Ovary (tissue), 3 donors: Measurements from ENCODE around the gene MAP3K2.

Source experiments
- POLR2A ChIP-seq: fragments of 450-650 bp; IDR thresholded peaks from one replicate; pipeline ENCODE4 v1.6.1; 2017; ENCODE audit warnings: antibody characterized with exemption, mild to moderate bottlenecking, moderate library complexity
- TF ChIP-seq, protein P1 (sequence below), 3 donors: fragments of 450-650 bp in 2 of 3; fragments of 200-600 bp in 1 of 3; IDR thresholded peaks; one replicate each; pipeline versions ENCODE4 v1.5.1 to v1.8.0; 2016 to 2022; ENCODE audit warnings: antibody characterized with exemption in 3 of 3, mild to moderate bottlenecking in 1 of 3
- donor health status: DM: no; HTN: no; CAD: no.

DNA sequence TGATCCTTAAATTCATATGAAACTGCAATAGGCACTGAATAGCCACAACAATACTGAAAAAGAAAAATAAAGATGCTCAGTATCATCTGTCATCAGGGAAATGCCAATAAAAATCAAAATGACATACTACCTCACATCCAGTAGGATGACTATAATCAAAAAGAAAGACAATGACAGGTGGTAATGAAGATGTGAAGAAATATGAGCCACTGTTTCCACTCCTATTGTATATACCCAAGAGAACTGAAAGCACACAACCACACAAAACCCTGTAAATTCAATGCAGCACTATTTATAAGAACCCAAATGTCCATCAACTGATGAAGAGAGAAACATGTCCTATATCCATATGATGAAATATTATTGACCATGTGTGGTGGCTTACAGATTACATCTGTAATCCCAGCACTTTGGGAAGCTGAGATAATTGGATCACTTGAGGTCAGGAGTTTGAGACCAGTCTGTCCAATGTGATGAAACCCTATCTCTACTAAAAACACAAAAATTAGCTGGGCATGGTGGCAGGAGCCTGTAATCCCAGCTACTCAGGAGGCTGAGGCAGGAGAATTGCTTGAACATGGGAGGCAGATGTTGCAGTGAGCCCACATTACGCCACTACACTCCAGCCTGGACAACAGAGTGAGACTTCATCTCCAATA lies 39.9 kb downstream of the MAP3K2 start:
- TF ChIP-seq, protein P1, sequence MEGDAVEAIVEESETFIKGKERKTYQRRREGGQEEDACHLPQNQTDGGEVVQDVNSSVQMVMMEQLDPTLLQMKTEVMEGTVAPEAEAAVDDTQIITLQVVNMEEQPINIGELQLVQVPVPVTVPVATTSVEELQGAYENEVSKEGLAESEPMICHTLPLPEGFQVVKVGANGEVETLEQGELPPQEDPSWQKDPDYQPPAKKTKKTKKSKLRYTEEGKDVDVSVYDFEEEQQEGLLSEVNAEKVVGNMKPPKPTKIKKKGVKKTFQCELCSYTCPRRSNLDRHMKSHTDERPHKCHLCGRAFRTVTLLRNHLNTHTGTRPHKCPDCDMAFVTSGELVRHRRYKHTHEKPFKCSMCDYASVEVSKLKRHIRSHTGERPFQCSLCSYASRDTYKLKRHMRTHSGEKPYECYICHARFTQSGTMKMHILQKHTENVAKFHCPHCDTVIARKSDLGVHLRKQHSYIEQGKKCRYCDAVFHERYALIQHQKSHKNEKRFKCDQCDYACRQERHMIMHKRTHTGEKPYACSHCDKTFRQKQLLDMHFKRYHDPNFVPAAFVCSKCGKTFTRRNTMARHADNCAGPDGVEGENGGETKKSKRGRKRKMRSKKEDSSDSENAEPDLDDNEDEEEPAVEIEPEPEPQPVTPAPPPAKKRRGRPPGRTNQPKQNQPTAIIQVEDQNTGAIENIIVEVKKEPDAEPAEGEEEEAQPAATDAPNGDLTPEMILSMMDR (IDR thresholded peaks at IDR 0.05): no peak
- no peak for TF ChIP-seq POLR2A
